Coronary artery (tissue), 2 donors: Measurements from ENCODE around the gene NPHP4.
"Not testable (repeated sequence)": the region's sequence is repeated elsewhere in the genome, so short reads cannot be mapped to it uniquely, and the experiment has no call there.

Experiments
- DNase-seq: peaks from one replicate; pipeline ENCODE4 v3.0.0-alpha.2; 2017; ENCODE audit warnings: low spot score
- H3K27ac ChIP-seq, 2 donors: fragments of 200-600 bp; sonication (generic); one replicate each; pipeline ENCODE4 v1.5.1; 2016 to 2019
- H3K4me3 ChIP-seq: fragments of 200-600 bp; sonication (generic); 2 replicates; pipeline ENCODE4 v1.5.1; 2016; ENCODE audit warnings: mild to moderate bottlenecking, moderate library complexity
- CTCF ChIP-seq: fragments of 200-600 bp; sonication (generic); IDR thresholded peaks from one replicate; pipeline ENCODE4 v1.5.1; 2019; ENCODE audit warnings: antibody characterized with exemption

The NPHP4 gene

GRCh38 chr1:5928714-5929400, 63.4 kb downstream of the NPHP4 start:
- no peak for DNase-seq
- Histone ChIP-seq H3K27ac (no peak overlapping the region), H3K4me3 (no peak overlapping the region)
- no peak for TF ChIP-seq CTCF

- TF ChIP-seq CTCF: no peak
- Histone ChIP-seq H3K27ac (no peak overlapping the region), H3K4me3 (no peak overlapping the region)
- DNase-seq: peak; percentile 33
Observed at GRCh38 chr1:5927506-5928370, 64.5 kb downstream of the NPHP4 start.

DNA sequence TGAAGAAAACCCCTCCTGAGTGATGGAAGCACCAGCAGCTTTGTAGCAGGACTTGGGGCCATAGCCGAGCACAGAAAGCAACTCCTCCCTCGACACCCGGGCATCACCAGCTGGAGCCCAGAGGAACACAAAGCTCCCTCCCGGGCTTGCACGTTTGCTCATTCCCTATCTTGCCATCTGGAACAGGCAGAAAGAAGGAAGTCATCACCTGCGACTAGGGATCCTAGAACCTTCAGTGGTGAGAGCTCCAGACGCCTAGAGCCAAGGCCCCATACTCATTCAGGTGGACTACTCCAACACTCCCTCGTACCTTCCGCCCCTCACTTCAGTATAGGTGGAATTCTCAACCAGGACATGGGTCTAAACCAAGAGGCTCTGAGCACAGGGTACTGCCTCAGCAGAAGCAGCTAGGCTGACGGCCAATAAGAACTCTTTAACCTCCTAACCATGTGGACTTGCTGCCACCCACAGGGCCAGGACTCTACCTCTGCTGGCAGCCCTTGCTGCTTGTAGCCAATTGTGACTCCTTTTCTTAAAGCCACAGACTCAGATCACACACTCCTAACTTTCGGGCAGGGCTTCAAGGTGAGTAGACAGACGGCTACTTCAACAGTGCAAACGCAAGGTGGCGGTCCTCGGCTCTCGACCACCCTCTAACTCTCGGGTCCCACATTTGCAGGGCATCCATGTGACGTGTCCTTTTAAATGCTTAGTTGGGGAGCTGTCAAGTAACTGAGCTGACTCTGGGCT, 65.4 kb downstream of the NPHP4 start:
- TF ChIP-seq CTCF: no peak
- Histone ChIP-seq H3K27ac (no peak overlapping the region), H3K4me3 (no peak overlapping the region)
- DNase-seq: no peak

GRCh38 chr1:5922700-5923330, 69.4 kb downstream of the NPHP4 start:
- DNase-seq: peak; percentile 70
- H3K4me3 ChIP-seq: not testable (repeated sequence)
- peak overlapping the region in 1 of 2 donors; percentile 45 for H3K27ac ChIP-seq

DNA sequence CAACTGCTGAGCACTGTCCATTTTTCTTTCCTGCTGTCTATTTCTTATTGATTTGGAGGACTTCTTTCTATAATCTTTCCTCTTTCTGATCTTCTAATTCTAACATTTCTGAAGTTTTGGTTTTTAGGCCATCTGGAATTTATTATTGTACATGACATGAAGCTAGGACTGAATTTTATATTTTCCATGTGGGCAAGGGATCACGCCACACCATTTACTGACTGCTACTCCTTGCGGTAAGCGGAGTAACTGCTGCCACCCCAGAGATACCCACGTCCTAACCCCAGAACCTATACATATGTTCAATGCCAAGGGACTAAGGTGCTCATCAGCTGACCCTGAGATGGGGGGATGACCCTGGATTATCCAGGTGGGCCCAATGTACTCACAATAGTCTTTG, 70.6 kb downstream of the NPHP4 start:
- no peak overlapping the region for H3K27ac ChIP-seq
- no peak for TF ChIP-seq CTCF
- DNase-seq: no peak
- no peak overlapping the region for H3K4me3 ChIP-seq

DNA sequence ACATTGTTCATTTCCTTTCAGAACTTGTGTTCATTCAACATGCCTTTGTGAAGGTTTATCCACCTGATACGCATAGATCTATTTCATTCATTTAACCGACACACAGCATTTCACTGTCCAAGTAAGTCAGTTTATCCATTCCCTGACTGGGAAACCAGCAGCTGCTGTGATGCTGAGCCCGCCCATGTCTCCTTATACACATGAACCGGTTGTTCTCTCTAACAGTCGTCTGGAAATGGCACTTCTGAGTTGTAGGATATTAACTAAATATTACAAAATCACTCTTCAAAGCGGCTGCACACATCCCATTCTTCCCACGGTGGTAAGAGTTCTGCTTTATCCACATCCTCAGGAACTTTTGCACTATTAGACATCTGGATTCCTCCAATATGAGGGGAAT, 71.1 kb downstream of the NPHP4 start:
- DNase-seq: peak; percentile 5
- no peak for TF ChIP-seq CTCF
- Histone ChIP-seq H3K27ac (no peak overlapping the region), H3K4me3 (no peak overlapping the region)

GRCh38 chr1:5920201-5920600, 72.0 kb downstream of the NPHP4 start:
- TF ChIP-seq CTCF: no peak
- Histone ChIP-seq H3K27ac (no peak overlapping the region), H3K4me3 (no peak overlapping the region)
- peak; percentile 36 for DNase-seq
